GM12878 (cell line): ENCODE data around the gene AGMAT. TPM values are rescaled to one million over a fixed set of nuclear protein-coding genes. Genes with fewer than 3 reads are reported as not detected.

Experiments used
- ATAC-seq: fragments of 200-7000 bp; cut with Tn5 transposase; 3 replicates; pipeline ENCODE4 v1.9.1; 2020; ENCODE audit warnings: mild to moderate bottlenecking, moderate library complexity
- BruUV-seq: library from RNA; stranded (reverse); fragments of 400-500 nt; replicated peaks from 2 replicates; lab custom pipeline; 2021; lab: Mats Ljungman, UMichigan
- CTCF ChIA-PET: fragments of 300-600 bp; sonication (Branson Sonifier 250); formaldehyde crosslinking; extraction: SDS; loops from one replicate; lab custom pipeline; 2021; ENCODE audit warnings: inconsistent platforms; lab: Yijun Ruan, JAX
- POLR2A ChIA-PET: fragments of 350-600 bp; formaldehyde crosslinking; extraction: SDS; loops from one replicate; lab custom pipeline; 2021; ENCODE audit warnings: inconsistent platforms; lab: Charles Lee
- RAD21 ChIA-PET: fragments of 300-600 bp; sonication (Branson Sonifier 250); formaldehyde crosslinking; loops from one replicate; lab custom pipeline; 2023; ENCODE audit warnings: antibody characterized with exemption; ENCODE audit not compliant: unreplicated experiment; lab: Charles Lee
- SMC1A ChIA-PET: fragments of 300-600 bp; sonication (Branson Sonifier 250); formaldehyde crosslinking; loops from one replicate; lab custom pipeline; 2023; ENCODE audit not compliant: unreplicated experiment, uncharacterized antibody; lab: Charles Lee
- DNase-seq: peaks from one replicate; pipeline ENCODE4 v3.0.0-alpha.2; 2011; ENCODE audit warnings: low read depth, low spot score
- FAIRE-seq: peaks from 3 replicates; lab custom pipeline; 2011; peaks lifted over from hg19 to GRCh38; lab: Jason Lieb, UNC
- H2AFZ ChIP-seq: 2 replicates; pipeline ENCODE4 v1.6.0; 2011; ENCODE audit warnings: low read depth, low read length, control low read depth; ENCODE audit not compliant: control insufficient read depth
- H3K27ac ChIP-seq: 2 replicates; pipeline ENCODE4 v1.5.1; 2011; ENCODE audit warnings: control low read depth; ENCODE audit not compliant: control insufficient read depth, insufficient read depth
- H3K27me3 ChIP-seq, 2 experiments: replicated peaks in 1 of 2; 2 replicates each; pipeline versions ENCODE4 v1.6.0 to v1.6.1; 2011; ENCODE audit warnings: low read length in 1 of 2; ENCODE audit not compliant: control insufficient read depth in 2 of 2, insufficient read depth in 2 of 2
- H3K36me3 ChIP-seq, 2 experiments: 2 replicates each; pipeline ENCODE4 v1.5.1; 2011; ENCODE audit warnings: low read length in 1 of 2; ENCODE audit not compliant: control insufficient read depth in 2 of 2, insufficient read depth in 2 of 2
- H3K4me1 ChIP-seq: 2 replicates; pipeline ENCODE4 v1.6.1; 2011; ENCODE audit warnings: mild to moderate bottlenecking, low read length, moderate library complexity, mixed read lengths; ENCODE audit not compliant: control insufficient read depth, insufficient read depth
- H3K4me2 ChIP-seq: 2 replicates; pipeline ENCODE4 v1.6.0; 2011; ENCODE audit warnings: control low read depth; ENCODE audit not compliant: control insufficient read depth, insufficient read depth
- H3K4me3 ChIP-seq: fragments of 200-600 bp; sonication (generic); 2 replicates; pipeline ENCODE4 v1.5.1; 2016
- H3K79me2 ChIP-seq: 2 replicates; pipeline ENCODE4 v1.6.0; 2011; ENCODE audit warnings: low read length; ENCODE audit not compliant: control insufficient read depth, insufficient read depth
- H3K9ac ChIP-seq: 2 replicates; pipeline ENCODE4 v1.8.0; 2011; ENCODE audit warnings: low read length, control low read depth, mixed read lengths; ENCODE audit not compliant: control insufficient read depth, insufficient read depth
- H3K9me3 ChIP-seq: replicated peaks from 3 replicates; pipeline ENCODE4 v1.5.1; 2011; ENCODE audit warnings: mild to moderate bottlenecking, low read length; ENCODE audit not compliant: control insufficient read depth, insufficient read depth
- H4K20me1 ChIP-seq: 2 replicates; pipeline ENCODE4 v1.6.0; 2011; ENCODE audit not compliant: control insufficient read depth, insufficient read depth
- EED ChIP-seq: sonication (generic); IDR thresholded peaks from 2 replicates; pipeline ENCODE4 v1.6.1; 2016; ENCODE audit warnings: antibody characterized with exemption, low read depth
- FOXK2 ChIP-seq: fragments of 450-650 bp; IDR thresholded peaks from 2 replicates; pipeline ENCODE4 v1.6.1; 2017; ENCODE audit warnings: mild to moderate bottlenecking, moderate library complexity
- GATAD2B ChIP-seq: fragments of 450-650 bp; conservative IDR thresholded peaks from 2 replicates; pipeline ENCODE4 v1.6.1; 2017; ENCODE audit warnings: low read depth, mild to moderate bottlenecking, moderate library complexity
- IKZF1 ChIP-seq: fragments of 450-650 bp; conservative IDR thresholded peaks from 2 replicates; pipeline ENCODE4 v1.6.1; 2017; ENCODE audit warnings: antibody characterized with exemption, mild to moderate bottlenecking
- IKZF2 ChIP-seq, 2 experiments: fragments of 450-650 bp; IDR thresholded peaks; 2 replicates each; pipeline ENCODE4 v1.6.1; 2017; ENCODE audit warnings: mild to moderate bottlenecking in 2 of 2, moderate library complexity in 2 of 2
- POLR2AphosphoS2 ChIP-seq: IDR thresholded peaks from 2 replicates; pipeline ENCODE4 v1.6.1; 2011; ENCODE audit warnings: low read depth, mild to moderate bottlenecking, low read length, improper control_type of control experiment, moderate library complexity
- PRDM15 ChIP-seq: fragments of 450-650 bp; formaldehyde crosslinking; IDR thresholded peaks from 2 replicates; pipeline ENCODE4 v1.4.0; 2020; ENCODE audit warnings: mild to moderate bottlenecking, moderate library complexity
- RB1 ChIP-seq: fragments of 450-650 bp; formaldehyde crosslinking; IDR thresholded peaks from 2 replicates; pipeline ENCODE4 v1.6.1; 2017; ENCODE audit warnings: mild to moderate bottlenecking, borderline replicate concordance
- SIX5 ChIP-seq: IDR thresholded peaks from 2 replicates; pipeline ENCODE4 v1.6.1; 2011; ENCODE audit warnings: mild to moderate bottlenecking, low read depth, low read length, moderate library complexity; ENCODE audit not compliant: severe bottlenecking
- SMAD5 ChIP-seq: IDR thresholded peaks from 2 replicates; pipeline ENCODE4 v1.6.1; 2016; ENCODE audit warnings: antibody characterized with exemption, low read depth
- WGBS: methylation state at CpG from one replicate; pipeline ENCODE4 v1.1.6; 2016; ENCODE audit warnings: low lambda C conversion rate; ENCODE audit not compliant: insufficient replicate concordance, insufficient coverage; ENCODE audit errors: missing lambda C conversion rate; 5-methylcytosine and 5-hydroxymethylcytosine counted together
- in situ Hi-C: fragments of 300-500 bp; cut with MboI; formaldehyde crosslinking; loops from 9 replicates; pipeline ENCODE4 v1.14.3; 2018; ENCODE audit warnings: mixed read lengths
- intact Hi-C: fragments of 100-400 bp; cut with micrococcal nuclease; formaldehyde crosslinking; loops from one replicate; pipeline ENCODE4 v1.14.2; 2022; ENCODE audit not compliant: unreplicated experiment
- polyA plus RNA-seq, 11 experiments: library from polyadenylated mRNA; depleted of rRNA in 4 of 11; unstranded in 6 of 11; stranded (reverse) in 5 of 11; fragments of >200 nt; fragmentation: Nextera tagmentation in 4 of 11; fragmentation: Illumina TruSeq in 1 of 11; extraction: Ambion mirVana in 4 of 11; extraction: Trizol in 1 of 11; gene quantifications; 1 replicate in 1 of 11; 2 replicates in 10 of 11; pipeline versions ENCODE4 v1.2.1 to v1.2.3, GENCODE V29; 2011 to 2016; ENCODE audit warnings: inconsistent platforms in 2 of 11, missing spikeins in 2 of 11, low read depth in 1 of 11
- total RNA-seq, 4 experiments: library from RNA; depleted of rRNA in 3 of 4; stranded (reverse); fragments of >200 nt in 3 of 4; fragmentation: Illumina TruSeq in 1 of 4; extraction: Trizol in 1 of 4; gene quantifications; 2 replicates each; pipeline versions ENCODE4 v1.2.1 to v1.2.3, GENCODE V29; 2013 to 2021

Gene AGMAT
- total and polyA plus RNA-seq, 10 of the 15 experiments (the other 5 are each of a cell fraction or from before 2014, with no cell fraction given): 0.47 to 7.9 (median 4.7) TPM

DNA sequence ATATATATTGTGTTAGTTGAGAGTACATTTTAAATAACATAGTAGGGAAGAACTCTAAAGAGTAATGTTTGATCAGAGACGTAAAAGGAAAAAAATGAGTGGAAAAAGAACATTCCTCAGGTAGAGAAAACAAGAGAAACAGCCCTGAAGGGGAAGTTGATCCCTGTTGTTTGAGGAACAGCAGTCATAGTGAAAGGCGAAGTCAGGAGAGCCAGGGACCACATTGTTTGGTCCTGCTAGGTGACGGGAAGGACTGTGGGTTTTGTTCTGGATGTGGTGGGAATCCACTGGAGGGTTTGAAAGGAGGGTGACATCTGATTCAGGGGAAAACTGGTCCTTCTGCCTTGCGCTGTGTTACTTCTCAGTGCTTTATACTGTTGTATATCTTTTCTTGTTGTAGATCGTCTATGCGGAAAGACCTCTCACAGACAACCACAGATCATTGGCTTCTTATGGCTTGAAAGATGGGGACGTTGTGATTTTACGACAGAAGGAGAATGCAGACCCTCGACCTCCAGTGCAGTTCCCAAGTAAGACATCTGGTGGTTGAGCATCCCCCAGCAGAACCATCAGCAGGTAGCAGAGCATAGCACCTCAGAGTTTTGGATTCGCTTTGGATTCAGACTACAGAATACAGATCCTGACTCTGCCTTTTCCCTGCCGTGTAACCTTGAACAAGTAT, 41.6 kb upstream of the AGMAT start:
- in situ Hi-C loops: no loop called here
- no peak for FAIRE-seq
- SMC1A ChIA-PET: interaction anchor here (0.9 to 1.7 kb wide), 10 partner anchors 8 to 99 kb away, joined by 3 to 20 read pairs (median 7); partner anchors contain the start of gene DNAJC16

More for the DNA sequence above, 41.6 kb upstream of the AGMAT start:
- RAD21 ChIA-PET: interaction anchor here (0.6 to 1.2 kb wide), 4 partner anchors 8 to 71 kb away, joined by 3 to 9 read pairs (median 6); no protein-coding TSS in a partner anchor
- POLR2A ChIA-PET: interaction anchor here (1.1 to 1.7 kb wide), 4 partner anchors 8 to 99 kb away, joined by 4 to 10 read pairs (median 6); partner anchors contain the start of gene DNAJC16
- no peak overlapping the region for H3K27ac ChIP-seq
- peaks cover 16% of the 10 kb centered on the region for H3K4me1 ChIP-seq
- H3K9ac ChIP-seq: no peak overlapping the region
- H3K4me2 ChIP-seq: peak overlapping the region; percentile 21; the same call in 1 of the 2 replicates
- WGBS: 81% methylated on average over 11 of the region's 11 CpGs
- BruUV-seq: no TSS peak
- no peak overlapping the region for H2AFZ ChIP-seq
- ATAC-seq: no peak
- DNase-seq: no peak
- intact Hi-C loops: no loop called here
- H3K27me3 ChIP-seq: no peaks in the 10 kb centered on the region
- H4K20me1 ChIP-seq: no peaks in the 10 kb centered on the region; the same call in 1 of the 2 replicates
- H3K79me2 ChIP-seq: peaks cover 43% of the 10 kb centered on the region
- no peak overlapping the region for H3K4me3 ChIP-seq
- peaks cover 6 to 8% of the 10 kb centered on the region in 2 experiments; a peak in 3 of 4 replicates for H3K36me3 ChIP-seq
- CTCF ChIA-PET: interaction anchor here (1.0 to 1.4 kb wide), 3 partner anchors 8 to 83 kb away, joined by 3 to 10 read pairs (median 3); no protein-coding TSS in a partner anchor
- TF ChIP-seq EED (0 out of 2 replicates have a peak, but pooled peaks have one; percentile 16), FOXK2 (no peak), SMAD5 (no peak), GATAD2B (no peak), PRDM15 (no peak), POLR2AphosphoS2 (no peak), SIX5 (no peak), RB1 (no peak), IKZF1 (peak; percentile 43; the same call in 1 of the 2 replicates), IKZF2 (IDR thresholded peaks at IDR 0.05) (peak; percentile 27 to 44; a peak in 2 of 4 replicates)
- TF ChIP-seq, all 136 proteins: peak for 3
- no peaks in the 10 kb centered on the region for H3K9me3 ChIP-seq
